ENCODE measurements around the gene CALML5. TPM values are rescaled to one million over a fixed set of nuclear protein-coding genes. Genes with fewer than 3 reads are reported as not detected.

Gene CALML5
- total RNA-seq, 2 donors from 2014 or later = 0.46 to 10.5 TPM

- Histone ChIP-seq H3K27me3 (replicated peaks; ENCODE audit: insufficient read depth) (no peaks in the 10 kb centered on the region), H3K4me3 (no peak overlapping the region), H3K36me3 (peaks cover 0 to 8% of the 10 kb centered on the region in 2 donors), H3K9me3 (no peaks in the 10 kb centered on the region), H3K27ac (no peak overlapping the region), H3K4me1 (replicated peaks) (no peaks in the 10 kb centered on the region)
- no peak for DNase-seq (ENCODE audit: low spot score)
- intact Hi-C loops (cut with DNase I) = no loop called here
- TF ChIP-seq CTCF (IDR thresholded peaks at IDR 0.05) (no peak), POLR2AphosphoS5 (IDR thresholded peaks at IDR 0.05) (no peak), POLR2A (IDR thresholded peaks at IDR 0.05) (no peak)
- 92% methylated on average over 12 of the region's 12 CpGs for WGBS
Observed at GRCh38 chr10:5456563-5456962, 42.8 kb downstream of the CALML5 start.

GRCh38 chr10:5453749-5454489 lies 45.5 kb downstream of the CALML5 start:
- Histone ChIP-seq H3K27ac (peak overlapping the region; percentile 26 to 39), H3K4me1 (replicated peaks) (no peaks in the 10 kb centered on the region), H3K9me3 (no peaks in the 10 kb centered on the region), H3K36me3 (peaks cover 0 to 8% of the 10 kb centered on the region in 2 donors), H3K27me3 (replicated peaks; ENCODE audit: insufficient read depth) (no peaks in the 10 kb centered on the region), H3K4me3 (no peak overlapping the region)
- intact Hi-C loops (cut with DNase I) = no loop called here
- peak; percentile 60 for TF ChIP-seq POLR2AphosphoS5 (IDR thresholded peaks at IDR 0.05)
- no peak for TF ChIP-seq POLR2A (IDR thresholded peaks at IDR 0.05)
- DNase-seq (ENCODE audit: low spot score) = no peak
- WGBS = 37% methylated on average over 13 of the region's 13 CpGs

- DNase-seq (ENCODE audit: low spot score) = no peak
- peaks cover 0 to 8% of the 10 kb centered on the region in 2 donors for H3K36me3 ChIP-seq
- H3K4me3 ChIP-seq = no peak overlapping the region
- H3K27me3 ChIP-seq (replicated peaks; ENCODE audit: insufficient read depth) = no peaks in the 10 kb centered on the region
- no peak for TF ChIP-seq POLR2A (IDR thresholded peaks at IDR 0.05)
- TF ChIP-seq POLR2AphosphoS5 (IDR thresholded peaks at IDR 0.05) = no peak
- no peak for TF ChIP-seq CTCF (IDR thresholded peaks at IDR 0.05)
- peaks cover 4% of the 10 kb centered on the region for H3K4me1 ChIP-seq (replicated peaks)
- intact Hi-C loops (cut with DNase I) = no loop called here
- 55% methylated on average over 4 of the region's 4 CpGs for WGBS
- H3K27ac ChIP-seq = peak overlapping the region; percentile 11 to 85
- no peaks in the 10 kb centered on the region for H3K9me3 ChIP-seq
Observed at GRCh38 chr10:5450605-5451384, 48.6 kb downstream of the CALML5 start.

GRCh38 chr10:5449823-5450222 lies 49.5 kb downstream of the CALML5 start:
- no peak for DNase-seq (ENCODE audit: low spot score)
- 4% methylated on average over 8 of the region's 8 CpGs for WGBS
- H3K36me3 ChIP-seq = peaks cover 0 to 8% of the 10 kb centered on the region in 2 donors
- peak overlapping the region; percentile 75 to 85 for H3K27ac ChIP-seq
- peaks cover 10% of the 10 kb centered on the region for H3K4me1 ChIP-seq (replicated peaks)
- no peaks in the 10 kb centered on the region for H3K27me3 ChIP-seq (replicated peaks; ENCODE audit: insufficient read depth)
- intact Hi-C loops (cut with DNase I) = loop anchor here (5.0 kb wide), 5 partner anchors 62 to 442 kb away; partner anchors contain the start of gene FBH1
- H3K4me3 ChIP-seq = peak overlapping the region in 1 of 2 donors; percentile 60
- TF ChIP-seq CTCF (IDR thresholded peaks at IDR 0.05) (peak in 1 of 4 experiments; percentile 20), POLR2AphosphoS5 (IDR thresholded peaks at IDR 0.05) (peak; percentile 60), POLR2A (IDR thresholded peaks at IDR 0.05) (peak; percentile 29)
- H3K9me3 ChIP-seq = no peaks in the 10 kb centered on the region

- Histone ChIP-seq H3K27me3 (replicated peaks; ENCODE audit: insufficient read depth) (no peaks in the 10 kb centered on the region), H3K4me3 (peak overlapping the region in 1 of 2 donors; percentile 60), H3K27ac (peak overlapping the region; percentile 75 to 85), H3K36me3 (peaks cover 0 to 8% of the 10 kb centered on the region in 2 donors), H3K9me3 (no peaks in the 10 kb centered on the region), H3K4me1 (replicated peaks) (peaks cover 10% of the 10 kb centered on the region)
- intact Hi-C loops (cut with DNase I) = loop anchor here (5.0 kb wide), 5 partner anchors 63 to 443 kb away; partner anchors contain the start of gene FBH1
- DNase-seq (ENCODE audit: low spot score) = no peak
- WGBS = 26% methylated on average over 2 of the region's 2 CpGs
- TF ChIP-seq POLR2AphosphoS5 (IDR thresholded peaks at IDR 0.05) = no peak
- no peak for TF ChIP-seq CTCF (IDR thresholded peaks at IDR 0.05)
- no peak for TF ChIP-seq POLR2A (IDR thresholded peaks at IDR 0.05)
Observed at GRCh38 chr10:5449227-5449626, 50.1 kb downstream of the CALML5 start.

All from prostate gland (tissue), 2 donors.